Stomach (tissue), 4 donors: ENCODE measurements around the gene C6orf89.

Experiments used
- EP300 ChIP-seq: sonication (generic); formaldehyde crosslinking; IDR thresholded peaks from one replicate; pipeline ENCODE4 v1.6.1; 2017; ENCODE audit warnings: antibody characterized with exemption
- POLR2A ChIP-seq, 4 donors: fragments of 450-650 bp; IDR thresholded peaks; one replicate each; pipeline ENCODE4 v1.6.1; 2016; ENCODE audit warnings: antibody characterized with exemption in 4 of 4, control low read depth in 2 of 4, mild to moderate bottlenecking in 1 of 4, moderate library complexity in 1 of 4
- POLR2AphosphoS5 ChIP-seq, 3 donors: sonication (generic); formaldehyde crosslinking; IDR thresholded peaks; one replicate each; pipeline ENCODE4 v1.6.1; 2016; ENCODE audit warnings: antibody characterized with exemption in 3 of 3
- TF ChIP-seq, protein P1 (sequence below), 7 experiments: fragments of 450-650 bp in 4 of 7; fragments of 200-600 bp in 3 of 7; sonication (generic) in 3 of 7; IDR thresholded peaks; one replicate each; pipeline ENCODE4 v1.5.1; 2016 to 2019; ENCODE audit warnings: antibody characterized with exemption in 7 of 7, control low read depth in 2 of 7, mild to moderate bottlenecking in 1 of 7

GRCh38 chr6:36855750-36856149, 30.0 kb upstream of the C6orf89 start:
- TF ChIP-seq, protein P1, sequence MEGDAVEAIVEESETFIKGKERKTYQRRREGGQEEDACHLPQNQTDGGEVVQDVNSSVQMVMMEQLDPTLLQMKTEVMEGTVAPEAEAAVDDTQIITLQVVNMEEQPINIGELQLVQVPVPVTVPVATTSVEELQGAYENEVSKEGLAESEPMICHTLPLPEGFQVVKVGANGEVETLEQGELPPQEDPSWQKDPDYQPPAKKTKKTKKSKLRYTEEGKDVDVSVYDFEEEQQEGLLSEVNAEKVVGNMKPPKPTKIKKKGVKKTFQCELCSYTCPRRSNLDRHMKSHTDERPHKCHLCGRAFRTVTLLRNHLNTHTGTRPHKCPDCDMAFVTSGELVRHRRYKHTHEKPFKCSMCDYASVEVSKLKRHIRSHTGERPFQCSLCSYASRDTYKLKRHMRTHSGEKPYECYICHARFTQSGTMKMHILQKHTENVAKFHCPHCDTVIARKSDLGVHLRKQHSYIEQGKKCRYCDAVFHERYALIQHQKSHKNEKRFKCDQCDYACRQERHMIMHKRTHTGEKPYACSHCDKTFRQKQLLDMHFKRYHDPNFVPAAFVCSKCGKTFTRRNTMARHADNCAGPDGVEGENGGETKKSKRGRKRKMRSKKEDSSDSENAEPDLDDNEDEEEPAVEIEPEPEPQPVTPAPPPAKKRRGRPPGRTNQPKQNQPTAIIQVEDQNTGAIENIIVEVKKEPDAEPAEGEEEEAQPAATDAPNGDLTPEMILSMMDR (IDR thresholded peaks at IDR 0.05): no peak
- TF ChIP-seq POLR2AphosphoS5 (IDR thresholded peaks at IDR 0.05) (no peak), POLR2A (IDR thresholded peaks at IDR 0.05) (no peak), EP300 (no peak)
